NT2/D1 (cell line): ENCODE results near the gene GID4.

ENCODE experiments used
- SUZ12 ChIP-seq: IDR thresholded peaks from 2 replicates; pipeline ENCODE4 v1.6.1; 2011; ENCODE audit not compliant: insufficient read length, insufficient read depth; ENCODE audit errors: extremely low read depth
- YY1 ChIP-seq: IDR thresholded peaks from 2 replicates; pipeline ENCODE4 v1.6.1; 2011; ENCODE audit not compliant: insufficient read length, insufficient read depth
- ZNF274 ChIP-seq: IDR thresholded peaks from 2 replicates; pipeline ENCODE4 v1.6.1; 2011; ENCODE audit warnings: mild to moderate bottlenecking, low read depth, low read length

DNA sequence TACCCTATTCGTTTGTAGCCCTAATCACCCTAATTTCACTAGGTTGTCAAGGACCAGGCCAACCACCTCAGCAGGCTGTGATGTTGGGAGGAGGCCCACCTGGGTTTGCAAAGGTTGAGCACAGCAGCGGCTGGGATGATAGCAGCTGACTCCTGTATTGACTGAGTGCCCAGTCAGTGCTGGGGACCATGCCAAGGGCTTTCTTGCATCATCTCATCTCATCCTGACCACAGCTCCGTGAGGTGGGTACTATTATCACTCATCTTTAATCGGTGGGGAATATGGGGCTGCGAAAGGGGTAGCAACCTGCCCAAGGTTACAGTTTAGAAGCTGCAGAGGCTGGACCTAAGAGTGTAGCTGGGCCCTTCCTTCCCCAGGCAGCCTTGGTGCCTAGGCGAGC, 11.9 kb upstream of the GID4 start:
- TF ChIP-seq SUZ12 = no peak
- no peak for TF ChIP-seq YY1
- no peak for TF ChIP-seq ZNF274
